Measurements from ENCODE around the gene XRCC2. TPM values are rescaled to one million over a fixed set of nuclear protein-coding genes. Genes with fewer than 3 reads are reported as not detected.

Gene XRCC2
- total RNA-seq, 2 donors from 2014 or later, result 0.43 to 0.51 TPM

DNA sequence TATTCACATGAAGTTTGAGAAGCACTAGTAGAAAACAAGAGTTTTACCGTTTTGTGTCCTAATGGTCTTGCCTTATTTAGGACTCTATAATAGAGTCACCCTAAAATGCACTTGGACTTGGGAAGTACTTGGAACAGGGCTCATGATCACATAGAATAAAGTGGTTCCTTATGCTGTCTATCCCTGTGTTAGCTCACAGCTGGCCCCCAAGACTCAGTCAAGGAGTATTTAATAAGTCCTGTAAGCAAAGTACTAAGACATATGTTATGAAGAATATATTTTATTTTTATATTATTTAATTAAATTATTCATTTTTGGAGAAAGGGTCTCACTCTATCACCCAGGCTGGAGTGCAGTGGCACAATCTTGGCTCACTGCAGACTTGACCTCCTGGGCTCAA lies 54.5 kb downstream of the XRCC2 start:
- intact Hi-C loops (cut with DNase I), result no loop called here
- DNase-seq (ENCODE audit: low spot score), result no peak

DNA sequence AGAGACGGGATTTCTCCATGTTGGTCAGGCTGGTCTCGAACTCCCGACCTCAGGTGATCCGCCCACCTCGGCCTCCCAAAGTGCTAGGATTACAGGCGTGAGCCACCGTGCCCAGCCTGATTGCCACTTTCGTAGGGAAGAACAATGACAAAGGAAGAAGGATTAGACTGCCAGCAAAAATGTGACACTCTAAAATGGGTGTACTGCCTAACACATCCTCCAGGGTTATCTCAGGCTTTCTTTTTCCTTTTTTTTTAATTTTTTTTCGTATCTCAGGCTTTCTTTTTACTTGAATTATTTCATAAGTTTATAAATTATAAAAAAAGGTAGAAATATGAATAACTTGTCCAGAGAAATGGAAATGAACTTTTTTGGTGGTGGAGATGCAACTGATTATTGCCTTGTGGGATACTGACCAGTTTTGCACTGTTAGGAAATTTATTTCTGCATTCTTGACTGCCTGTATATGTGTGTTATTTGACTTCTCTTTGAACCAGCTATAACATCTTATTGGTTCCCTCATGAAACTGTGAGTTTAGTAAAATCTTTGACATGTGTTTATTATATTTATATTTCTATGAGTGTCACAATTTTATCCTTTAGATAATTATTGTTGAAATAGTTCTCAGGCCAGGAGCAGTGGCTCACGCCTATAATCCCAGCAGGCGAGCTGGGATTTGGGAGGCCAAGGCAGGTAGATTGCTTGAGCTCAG lies 56.8 kb downstream of the XRCC2 start:
- intact Hi-C loops (cut with DNase I), result no loop called here
- DNase-seq (ENCODE audit: low spot score), result no peak

DNA sequence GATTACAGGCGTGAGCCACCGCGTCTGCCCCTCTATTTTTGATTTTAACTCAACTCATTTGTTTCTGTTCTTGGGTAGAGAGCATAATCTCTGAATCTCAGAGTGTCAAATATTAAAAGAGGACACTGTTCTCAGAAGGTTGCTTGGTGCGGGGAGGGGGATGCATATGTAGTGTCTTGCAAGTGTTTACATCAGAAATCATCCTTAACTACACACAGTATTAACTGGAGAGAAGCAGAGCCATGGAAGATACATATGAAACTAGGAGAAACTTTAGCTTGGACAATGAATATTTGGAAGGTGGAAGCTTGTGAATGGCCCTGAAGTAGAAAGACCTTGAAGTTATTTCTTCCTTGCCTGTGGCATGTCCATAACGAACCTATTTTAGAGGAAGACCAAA lies 57.5 kb downstream of the XRCC2 start:
- intact Hi-C loops (cut with DNase I), result no loop called here
- no peak for DNase-seq (ENCODE audit: low spot score)

DNA sequence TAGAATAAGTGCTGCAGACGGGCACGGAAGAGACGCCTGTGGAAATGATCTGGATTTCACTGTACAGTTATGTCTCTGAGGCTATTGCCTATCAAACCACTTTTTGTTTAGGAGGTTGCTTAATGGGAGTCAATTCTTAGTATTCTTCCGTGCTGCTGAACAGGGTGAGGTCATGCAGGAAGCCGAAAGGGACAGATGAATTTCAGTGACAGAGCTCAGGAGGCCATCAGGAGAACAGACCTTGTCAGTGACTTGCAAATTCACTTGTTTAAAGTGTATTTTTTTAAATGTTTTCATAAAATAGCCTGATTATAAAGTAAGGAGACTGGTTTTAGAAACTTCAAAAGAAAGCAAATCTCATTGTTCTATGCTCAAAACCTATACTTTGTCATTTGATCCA lies 58.9 kb downstream of the XRCC2 start:
- intact Hi-C loops (cut with DNase I), result no loop called here
- no peak for DNase-seq (ENCODE audit: low spot score)

DNA sequence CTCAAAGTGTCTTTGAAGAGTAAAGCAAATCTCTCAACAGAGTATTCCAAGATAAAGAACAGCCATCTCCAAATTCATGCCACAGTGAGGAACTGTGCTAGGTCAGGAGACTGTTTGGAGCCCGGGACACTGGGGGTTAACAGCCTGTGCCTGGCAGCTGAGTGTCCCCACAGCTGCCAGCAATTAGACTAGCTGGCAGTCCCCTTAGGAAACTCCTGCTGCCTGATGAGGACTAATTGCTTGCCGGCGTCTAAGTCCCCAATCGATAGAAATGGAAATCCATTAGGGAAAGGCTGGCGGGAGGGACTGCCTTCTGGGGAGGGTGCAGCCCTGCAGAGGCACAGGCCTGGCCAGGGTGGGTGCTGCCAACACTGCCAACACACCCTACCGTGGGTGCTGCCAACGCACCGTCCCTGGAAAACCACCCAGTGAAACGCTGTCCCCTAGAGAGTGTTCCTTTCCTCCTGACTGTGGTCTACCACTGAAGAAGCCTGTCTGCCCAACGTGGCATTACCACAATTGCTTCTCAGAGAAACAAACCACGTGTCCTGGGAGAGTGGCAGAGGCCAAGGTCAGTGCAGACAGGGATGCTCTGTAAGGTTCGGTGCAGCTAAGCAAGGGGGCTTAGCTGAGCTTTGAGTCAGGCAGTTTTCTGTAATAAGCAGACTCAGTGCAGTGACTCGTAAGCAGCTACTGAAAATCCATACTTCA lies 60.8 kb downstream of the XRCC2 start:
- intact Hi-C loops (cut with DNase I), result no loop called here
- peak; percentile 40 for DNase-seq (ENCODE audit: low spot score)

DNA sequence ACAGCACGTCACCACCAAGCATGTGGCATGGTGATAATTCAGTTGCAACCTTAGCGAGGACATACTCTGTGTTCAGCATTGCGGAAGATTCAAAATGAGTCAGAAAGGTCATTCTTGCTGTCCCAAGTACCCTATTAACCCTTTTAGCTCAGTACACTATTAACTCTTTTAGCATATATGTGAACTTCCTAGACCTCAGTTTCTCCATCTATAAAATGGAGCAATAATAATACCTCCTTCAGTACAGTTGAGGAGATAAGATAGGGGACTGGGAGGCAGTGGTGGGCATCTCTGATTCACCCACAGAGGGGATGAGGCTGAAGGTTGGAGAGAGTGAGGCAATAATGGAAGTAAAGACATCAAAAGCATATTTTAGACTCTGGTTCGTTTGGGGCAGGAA lies 67.3 kb downstream of the XRCC2 start:
- no peak for DNase-seq (ENCODE audit: low spot score)
- intact Hi-C loops (cut with DNase I), result no loop called here

DNA sequence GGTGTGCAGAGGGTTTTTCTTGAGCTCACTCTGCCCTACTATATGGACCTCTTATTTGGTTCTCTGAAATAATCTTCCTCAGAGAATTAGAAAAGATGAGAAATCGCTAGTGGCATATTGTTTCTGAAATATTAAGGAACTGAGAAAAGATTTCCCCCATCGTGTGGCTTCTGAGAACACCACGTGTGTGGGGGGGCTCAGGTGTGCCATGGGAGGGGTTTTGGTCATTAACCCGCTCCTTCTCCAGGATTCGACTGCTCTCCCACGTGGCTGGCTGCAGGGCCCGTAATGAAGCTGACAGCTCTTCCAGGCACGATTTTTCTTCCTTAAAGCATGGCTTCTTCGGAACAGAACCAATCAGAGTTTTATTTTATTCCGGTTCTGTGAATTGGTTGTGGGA lies 67.7 kb downstream of the XRCC2 start:
- DNase-seq (ENCODE audit: low spot score), result no peak
- intact Hi-C loops (cut with DNase I), result no loop called here

DNA sequence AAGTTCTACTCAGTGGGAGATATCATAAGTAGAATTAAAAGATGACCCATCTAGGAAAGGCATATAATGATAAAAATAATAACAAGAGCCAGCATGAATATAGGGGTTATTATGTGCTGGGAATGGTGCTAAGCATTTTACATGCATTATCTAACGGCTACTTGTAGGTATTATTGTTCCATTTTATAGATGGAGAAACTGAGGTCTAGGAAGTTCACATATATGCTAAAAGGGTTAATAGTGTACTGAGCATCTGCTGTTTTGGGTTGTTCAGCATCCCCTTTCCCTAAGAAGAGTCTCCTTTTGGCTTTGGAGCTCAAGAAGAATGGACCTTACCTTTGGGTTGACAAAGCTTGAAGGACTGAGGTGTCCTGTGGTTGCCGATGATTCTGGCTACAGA lies 68.9 kb downstream of the XRCC2 start:
- intact Hi-C loops (cut with DNase I), result no loop called here
- DNase-seq (ENCODE audit: low spot score), result no peak

DNA sequence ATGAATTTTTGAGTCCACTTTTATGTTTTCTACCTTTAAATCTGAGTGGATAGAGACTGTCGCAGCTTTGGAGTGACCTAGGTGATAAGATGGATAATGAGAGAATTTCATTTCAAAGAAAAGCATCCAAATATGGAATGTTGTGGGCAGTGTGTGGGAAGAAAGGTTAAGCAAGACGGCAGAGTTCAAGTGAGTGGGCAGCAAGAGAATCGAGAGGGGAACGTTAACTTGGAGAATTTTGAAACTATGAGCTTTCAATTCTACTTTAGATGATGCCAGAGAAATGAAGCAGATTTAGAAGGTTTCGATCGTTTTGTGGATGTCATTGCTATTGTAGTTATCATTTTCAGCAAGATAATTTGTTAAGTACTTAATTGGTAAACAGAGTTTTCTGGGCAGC lies 73.0 kb downstream of the XRCC2 start:
- DNase-seq (ENCODE audit: low spot score), result no peak

DNA sequence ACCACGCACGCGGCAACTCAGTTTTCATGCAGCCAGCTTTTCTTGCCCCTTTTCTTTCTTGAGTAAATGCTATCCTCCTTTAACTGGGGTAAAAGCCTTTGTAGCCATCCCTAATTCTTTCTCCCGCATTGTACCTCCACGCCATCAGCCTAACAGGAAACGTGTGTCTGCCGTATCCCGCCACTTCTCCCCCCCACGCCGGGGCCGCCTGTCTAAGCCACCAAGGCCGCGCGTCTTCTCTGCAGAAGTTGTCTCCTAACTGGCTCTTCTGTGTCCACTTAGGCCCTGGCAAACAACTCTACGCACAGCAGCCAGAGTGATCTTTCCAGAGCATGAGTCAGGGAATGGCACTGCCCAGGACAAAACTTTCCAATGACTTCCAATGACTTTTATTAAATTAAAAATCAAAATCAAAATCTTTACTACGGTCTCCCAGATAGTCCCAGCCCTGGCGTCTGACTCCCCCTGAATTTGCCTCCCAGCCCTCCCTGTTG lies 74.6 kb downstream of the XRCC2 start:
- intact Hi-C loops (cut with DNase I), result no loop called here
- no peak for DNase-seq (ENCODE audit: low spot score)

More for the DNA sequence above, 73.0 kb downstream of the XRCC2 start:
- intact Hi-C loops (cut with DNase I), result no loop called here

DNA sequence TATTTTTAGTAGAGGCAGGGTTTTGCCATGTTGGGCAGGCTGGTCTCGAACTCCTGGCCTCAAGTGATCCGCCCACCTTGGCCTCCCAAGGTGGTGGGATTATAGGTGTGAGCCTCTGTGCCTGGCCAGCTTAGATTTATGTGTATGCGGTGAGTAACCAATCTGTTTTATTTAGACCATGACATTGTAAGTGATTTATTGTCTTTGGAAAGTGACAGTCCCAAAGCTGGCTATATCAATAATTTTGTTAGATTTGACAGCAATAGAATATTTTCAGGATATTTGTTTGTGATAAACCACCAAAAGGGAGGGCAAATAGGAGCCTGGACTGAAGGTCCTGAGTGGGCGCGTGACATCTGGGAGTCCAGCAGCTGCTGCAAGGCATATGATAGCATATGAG lies 75.7 kb downstream of the XRCC2 start:
- intact Hi-C loops (cut with DNase I), result no loop called here
- peak; percentile 25 for DNase-seq (ENCODE audit: low spot score)

DNA sequence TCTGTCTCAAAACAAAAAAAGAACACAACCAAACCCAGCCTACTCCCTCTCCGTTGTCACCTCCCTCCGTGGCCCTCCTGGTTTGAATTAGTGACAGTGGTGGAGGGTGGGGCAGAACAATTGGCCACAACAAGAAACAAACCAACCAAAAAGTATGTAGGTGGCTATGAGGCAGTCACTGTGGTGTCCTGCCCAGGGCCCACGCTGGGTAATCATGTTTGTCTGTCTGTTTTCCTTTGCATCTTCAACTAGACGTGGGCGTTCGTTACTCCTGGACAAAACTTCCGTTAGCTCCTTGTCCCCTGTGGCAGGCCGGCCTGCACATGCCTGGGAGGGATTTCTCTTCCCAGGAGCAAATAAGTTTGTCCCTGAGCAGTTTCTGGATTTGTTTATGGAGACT lies 78.4 kb downstream of the XRCC2 start:
- DNase-seq (ENCODE audit: low spot score), result peak; percentile 36
- intact Hi-C loops (cut with DNase I), result no loop called here

DNA sequence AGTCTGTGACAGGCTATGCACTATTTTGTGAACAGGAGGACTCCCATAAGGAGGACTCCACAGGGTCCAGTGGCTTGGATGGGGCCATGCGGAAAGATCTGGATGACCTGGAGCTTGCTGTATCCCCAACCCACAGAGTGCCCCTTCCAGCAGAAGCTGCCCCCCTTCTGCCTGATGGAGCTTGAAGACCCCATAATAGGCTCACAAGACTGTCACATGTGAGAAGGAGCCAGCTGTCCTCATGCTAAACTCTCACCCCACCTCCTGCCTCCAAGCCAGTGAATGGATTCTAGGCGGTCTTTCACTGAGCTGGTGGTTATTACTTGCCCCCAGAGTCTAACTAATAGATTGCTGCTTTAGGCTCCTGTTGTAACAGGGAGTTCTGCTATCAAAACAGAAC lies 79.1 kb downstream of the XRCC2 start:
- DNase-seq (ENCODE audit: low spot score), result peak; percentile 29
- intact Hi-C loops (cut with DNase I), result no loop called here

Other genes with a start within 250 kb of the XRCC2 start
- gene KMT2C, start 240.1 kb downstream of the XRCC2 start, total RNA-seq, result 10 to 100 TPM; 78.8 to 88.9 TPM
- 1 to 10 TPM; 6.6 to 7.6 TPM for gene ACTR3B, start 83.6 kb upstream of the XRCC2 start, total RNA-seq